Smooth muscle cell (in vitro differentiated cells): ENCODE results near the gene IRAK3. TPM values are rescaled to one million over a fixed set of nuclear protein-coding genes. Genes with fewer than 3 reads are reported as not detected.

Experiments
- DNase-seq: peaks from one replicate; lab custom pipeline; 2025; ENCODE audit not compliant: unreplicated experiment; lab: John Stamatoyannopoulos, UW
- H2AFZ ChIP-seq: fragments of 200-600 bp; sonication (generic); 2 replicates; pipeline ENCODE4 v1.6.0; 2016; ENCODE audit warnings: antibody characterized with exemption, low read depth, mild to moderate bottlenecking
- H3F3A ChIP-seq: fragments of 200-600 bp; sonication (generic); 2 replicates; pipeline ENCODE4 v1.6.0; 2017; ENCODE audit warnings: antibody characterized with exemption, low read depth
- H3K27ac ChIP-seq: fragments of 200-600 bp; sonication (generic); 2 replicates; pipeline ENCODE4 v1.5.1; 2016; ENCODE audit warnings: low read depth, mild to moderate bottlenecking
- H3K27me3 ChIP-seq: fragments of 200-600 bp; sonication (generic); 2 replicates; pipeline ENCODE4 v1.6.1; 2016; ENCODE audit warnings: low read depth, mild to moderate bottlenecking
- H3K36me3 ChIP-seq: fragments of 200-600 bp; sonication (generic); 2 replicates; pipeline ENCODE4 v1.5.1; 2016; ENCODE audit warnings: low read depth
- H3K4me1 ChIP-seq: fragments of 200-600 bp; sonication (generic); 2 replicates; pipeline ENCODE4 v1.5.1; 2016; ENCODE audit warnings: low read depth
- H3K4me2 ChIP-seq: fragments of 200-600 bp; sonication (generic); 2 replicates; pipeline ENCODE4 v1.6.0; 2016; ENCODE audit warnings: mild to moderate bottlenecking
- H3K4me3 ChIP-seq: fragments of 200-600 bp; sonication (generic); 2 replicates; pipeline ENCODE4 v1.5.1; 2016; ENCODE audit warnings: mild to moderate bottlenecking
- H3K79me2 ChIP-seq: fragments of 200-600 bp; sonication (generic); 2 replicates; pipeline ENCODE4 v1.6.0; 2016; ENCODE audit warnings: low read depth, mild to moderate bottlenecking
- H3K9ac ChIP-seq: fragments of 200-600 bp; sonication (generic); 2 replicates; pipeline ENCODE4 v1.6.0; 2016; ENCODE audit warnings: low read depth
- H3K9me3 ChIP-seq: fragments of 200-600 bp; sonication (generic); replicated peaks from 2 replicates; pipeline ENCODE4 v1.5.1; 2016; ENCODE audit warnings: low read depth
- H4K20me1 ChIP-seq: fragments of 200-600 bp; sonication (generic); 2 replicates; pipeline ENCODE4 v1.6.0; 2016; ENCODE audit warnings: low read depth
- WGBS: methylation state at CpG from one replicate; pipeline ENCODE4 v1.1.7; 2016; ENCODE audit warnings: low lambda C conversion rate; 5-methylcytosine and 5-hydroxymethylcytosine counted together
- polyA plus RNA-seq: library from polyadenylated mRNA; unstranded; fragments of >200 nt; fragmentation: Nextera tagmentation; extraction: Ambion mirVana; gene quantifications from 2 replicates; pipeline ENCODE4 v1.2.1, GENCODE V29; 2016
- total RNA-seq: library from RNA; depleted of rRNA; stranded (reverse); fragments of >200 nt; gene quantifications from 2 replicates; pipeline ENCODE4 v1.2.3, GENCODE V29; 2014
- TF ChIP-seq, protein P1 (sequence below): fragments of 200-600 bp; sonication (generic); IDR thresholded peaks from 2 replicates; pipeline ENCODE4 v1.5.1; 2017; ENCODE audit warnings: borderline replicate concordance, mild to moderate bottlenecking, antibody characterized with exemption; ENCODE audit not compliant: insufficient read depth, poor library complexity, severe bottlenecking

Gene IRAK3
- total and polyA plus RNA-seq, 2 experiments from 2014 or later = 2.4 to 5.3 TPM

DNA sequence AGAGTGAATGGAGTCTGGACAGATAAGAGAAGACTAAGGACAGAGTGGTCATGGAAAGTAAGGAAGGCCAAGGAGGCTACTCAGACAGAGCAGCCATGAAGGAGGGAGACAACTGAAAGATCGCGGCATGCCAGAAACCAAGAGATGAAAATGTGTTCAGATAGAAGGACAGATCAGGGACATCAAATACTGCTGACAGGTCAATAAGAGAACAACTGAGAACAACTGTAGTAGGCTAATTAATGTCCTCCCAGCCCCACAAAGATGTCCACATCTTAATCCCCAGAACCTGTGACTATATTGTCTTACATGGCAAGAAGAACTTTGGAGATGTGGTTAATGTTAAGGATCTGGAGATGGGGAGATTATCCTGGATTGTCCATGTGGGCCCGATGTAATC lies 98.3 kb downstream of the IRAK3 start:
- H3K27ac ChIP-seq = no peak overlapping the region
- TF ChIP-seq, protein P1, sequence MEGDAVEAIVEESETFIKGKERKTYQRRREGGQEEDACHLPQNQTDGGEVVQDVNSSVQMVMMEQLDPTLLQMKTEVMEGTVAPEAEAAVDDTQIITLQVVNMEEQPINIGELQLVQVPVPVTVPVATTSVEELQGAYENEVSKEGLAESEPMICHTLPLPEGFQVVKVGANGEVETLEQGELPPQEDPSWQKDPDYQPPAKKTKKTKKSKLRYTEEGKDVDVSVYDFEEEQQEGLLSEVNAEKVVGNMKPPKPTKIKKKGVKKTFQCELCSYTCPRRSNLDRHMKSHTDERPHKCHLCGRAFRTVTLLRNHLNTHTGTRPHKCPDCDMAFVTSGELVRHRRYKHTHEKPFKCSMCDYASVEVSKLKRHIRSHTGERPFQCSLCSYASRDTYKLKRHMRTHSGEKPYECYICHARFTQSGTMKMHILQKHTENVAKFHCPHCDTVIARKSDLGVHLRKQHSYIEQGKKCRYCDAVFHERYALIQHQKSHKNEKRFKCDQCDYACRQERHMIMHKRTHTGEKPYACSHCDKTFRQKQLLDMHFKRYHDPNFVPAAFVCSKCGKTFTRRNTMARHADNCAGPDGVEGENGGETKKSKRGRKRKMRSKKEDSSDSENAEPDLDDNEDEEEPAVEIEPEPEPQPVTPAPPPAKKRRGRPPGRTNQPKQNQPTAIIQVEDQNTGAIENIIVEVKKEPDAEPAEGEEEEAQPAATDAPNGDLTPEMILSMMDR = no peak
- H3F3A ChIP-seq = no peaks in the 10 kb centered on the region

DNA sequence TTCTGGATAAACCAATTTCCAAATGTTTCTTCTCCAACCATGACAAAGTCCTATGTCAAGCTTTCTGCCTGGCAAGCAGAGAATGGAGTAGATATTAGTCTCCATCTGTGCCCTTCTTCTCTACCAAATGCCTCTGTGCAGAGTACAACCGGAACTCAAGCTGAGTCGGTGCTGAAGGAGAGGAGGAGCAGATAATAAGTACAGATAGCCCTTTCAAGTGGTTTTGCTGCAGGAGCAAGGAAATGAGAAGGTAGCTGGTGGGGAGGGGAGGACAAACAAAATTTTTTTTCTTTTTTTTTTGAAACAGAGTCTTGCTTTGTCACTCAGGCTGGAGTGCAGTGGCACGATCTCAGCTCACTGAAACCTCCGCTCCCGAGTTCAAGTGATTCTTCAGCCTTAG lies 99.1 kb downstream of the IRAK3 start:
- 82% methylated on average over 5 of the region's 5 CpGs for WGBS
- H3K9me3 ChIP-seq = no peaks in the 10 kb centered on the region
- H3F3A ChIP-seq = no peaks in the 10 kb centered on the region
- H3K4me1 ChIP-seq = no peaks in the 10 kb centered on the region
- no peak for DNase-seq
- no peak overlapping the region for H3K4me2 ChIP-seq
- H3K4me3 ChIP-seq = no peak overlapping the region
- no peak overlapping the region for H3K9ac ChIP-seq
- no peaks in the 10 kb centered on the region for H3K79me2 ChIP-seq
- H4K20me1 ChIP-seq = no peaks in the 10 kb centered on the region
- H3K27ac ChIP-seq = no peak overlapping the region
- H3K27me3 ChIP-seq = peaks cover 3% of the 10 kb centered on the region
- TF ChIP-seq, protein P1 = no peak
- no peaks in the 10 kb centered on the region for H3K36me3 ChIP-seq
- H2AFZ ChIP-seq = no peak overlapping the region

More for the DNA sequence above, 98.3 kb downstream of the IRAK3 start:
- 95% methylated on average over 3 of the region's 3 CpGs for WGBS
- H2AFZ ChIP-seq = no peak overlapping the region
- H3K36me3 ChIP-seq = no peaks in the 10 kb centered on the region
- no peak for DNase-seq
- no peak overlapping the region for H3K9ac ChIP-seq
- peaks cover 1% of the 10 kb centered on the region for H3K27me3 ChIP-seq
- no peak overlapping the region for H3K4me2 ChIP-seq
- H3K79me2 ChIP-seq = no peaks in the 10 kb centered on the region
- H3K4me1 ChIP-seq = no peaks in the 10 kb centered on the region
- no peaks in the 10 kb centered on the region for H3K9me3 ChIP-seq
- H3K4me3 ChIP-seq = no peak overlapping the region
- H4K20me1 ChIP-seq = no peaks in the 10 kb centered on the region

DNA sequence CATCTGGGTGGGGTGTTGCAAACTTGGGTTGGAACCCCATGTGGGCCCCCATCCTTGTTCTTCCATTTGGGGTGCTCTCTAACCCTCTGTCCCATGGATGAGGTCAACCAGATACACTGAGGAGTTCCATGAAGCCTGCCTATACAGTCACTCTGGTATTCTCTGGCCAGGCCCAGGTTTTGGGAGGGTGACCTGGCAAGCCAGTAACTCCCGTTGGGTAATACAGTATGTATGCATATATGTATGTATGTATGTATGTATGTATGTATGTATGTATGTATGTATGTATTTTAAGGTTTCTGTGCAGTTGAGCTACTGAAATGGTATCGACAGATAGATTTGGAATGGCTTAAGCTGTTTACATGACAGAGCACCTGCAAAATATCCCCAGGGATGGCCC lies 100.5 kb downstream of the IRAK3 start:
- Histone ChIP-seq H3K4me2 (no peak overlapping the region), H3K9ac (no peak overlapping the region), H3K36me3 (no peaks in the 10 kb centered on the region), H4K20me1 (no peaks in the 10 kb centered on the region), H3F3A (no peaks in the 10 kb centered on the region), H3K9me3 (no peaks in the 10 kb centered on the region), H3K27ac (no peak overlapping the region), H3K4me1 (no peaks in the 10 kb centered on the region), H3K79me2 (no peaks in the 10 kb centered on the region), H3K27me3 (peaks cover 3% of the 10 kb centered on the region), H3K4me3 (no peak overlapping the region), H2AFZ (no peak overlapping the region)
- TF ChIP-seq, protein P1 = no peak
- WGBS = 94% methylated on average over 2 of the region's 2 CpGs
- no peak for DNase-seq

DNA sequence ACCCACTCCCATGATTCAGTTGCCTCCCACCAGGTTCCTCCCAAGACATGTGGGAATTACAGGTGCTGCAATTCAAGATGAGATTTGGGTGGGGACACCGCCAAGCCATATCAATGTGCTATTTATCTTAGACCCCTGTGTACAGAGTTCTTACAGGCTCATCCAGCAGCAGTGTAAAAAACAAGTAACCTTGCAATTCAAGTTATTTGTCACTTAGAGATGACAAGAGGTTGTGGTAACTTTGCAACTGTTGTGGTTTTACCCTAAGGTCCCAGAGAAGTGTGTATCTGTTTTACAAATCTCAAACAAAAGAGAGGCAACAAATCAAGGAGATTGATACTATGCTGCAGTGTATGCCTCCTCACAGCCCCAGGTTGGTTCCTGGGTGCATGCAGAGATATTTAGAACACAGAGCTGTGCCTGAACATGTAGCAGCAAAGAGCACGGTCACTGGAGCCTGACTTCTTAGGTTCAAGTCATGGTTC lies 101.7 kb downstream of the IRAK3 start:
- no peaks in the 10 kb centered on the region for H3K79me2 ChIP-seq
- TF ChIP-seq, protein P1 = no peak
- H3K36me3 ChIP-seq = no peaks in the 10 kb centered on the region
- no peak overlapping the region for H3K9ac ChIP-seq
- H2AFZ ChIP-seq = no peak overlapping the region
- DNase-seq = no peak
- no peak overlapping the region for H3K4me3 ChIP-seq
- H3F3A ChIP-seq = no peaks in the 10 kb centered on the region
- peaks cover 3% of the 10 kb centered on the region for H3K27me3 ChIP-seq
- H3K27ac ChIP-seq = no peak overlapping the region
- H3K9me3 ChIP-seq = no peaks in the 10 kb centered on the region
- no peaks in the 10 kb centered on the region for H3K4me1 ChIP-seq
- H4K20me1 ChIP-seq = no peaks in the 10 kb centered on the region
- no peak overlapping the region for H3K4me2 ChIP-seq
- WGBS = 94% methylated on average over 2 of the region's 2 CpGs
